PFSK-1 (cell line): Measurements from ENCODE around the gene SLC25A14.

Source experiments
- FOXP2 ChIP-seq: optimal IDR thresholded peaks from 2 replicates; pipeline ENCODE3; 2011; ENCODE audit warnings: borderline replicate concordance, control low read depth, inconsistent platforms; ENCODE audit not compliant: insufficient read depth; ENCODE audit errors: extremely low read length, extremely low read depth
- POLR2AphosphoS5 ChIP-seq: IDR thresholded peaks from 2 replicates; pipeline ENCODE4 v1.6.1; 2012; ENCODE audit warnings: low read depth, mild to moderate bottlenecking, control low read depth, low read length, moderate library complexity
- REST ChIP-seq, 2 experiments: IDR thresholded peaks; 2 replicates each; pipeline versions ENCODE4 v1.6.1 to v1.8.0; 2011 to 2012; ENCODE audit warnings: low read depth in 2 of 2, low read length in 2 of 2, control low read depth in 1 of 2, inconsistent platforms in 1 of 2, mild to moderate bottlenecking in 1 of 2, moderate library complexity in 1 of 2; ENCODE audit not compliant: insufficient read depth in 1 of 2
- SIN3A ChIP-seq: IDR thresholded peaks from 2 replicates; pipeline ENCODE4 v1.6.1; 2012; ENCODE audit warnings: mild to moderate bottlenecking, low read length, moderate library complexity, borderline replicate concordance; ENCODE audit not compliant: insufficient read depth
- TAF1 ChIP-seq: IDR thresholded peaks from 2 replicates; pipeline ENCODE4 v1.6.1; 2012; ENCODE audit warnings: low read length, control low read depth, borderline replicate concordance; ENCODE audit not compliant: insufficient read depth

Gene SLC25A14

GRCh38 chrX:130299279-130300009 lies 40.3 kb upstream of the SLC25A14 start:
- no peak for TF ChIP-seq TAF1

DNA sequence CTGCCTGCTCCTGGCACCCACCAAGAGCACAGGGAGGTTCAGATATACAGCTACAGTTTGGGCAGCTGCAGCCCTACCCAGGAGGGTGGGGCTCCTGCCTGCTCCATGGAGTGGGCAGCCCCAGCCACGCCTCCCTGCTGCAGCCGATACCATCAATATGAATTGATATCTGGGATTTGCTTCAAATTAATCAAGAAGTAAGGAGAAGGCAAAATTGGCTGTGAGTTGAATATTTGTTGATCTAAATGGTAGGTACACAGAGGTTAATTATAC lies 39.8 kb upstream of the SLC25A14 start:
- TF ChIP-seq FOXP2, result no peak
- no peak for TF ChIP-seq POLR2AphosphoS5
- no peak for TF ChIP-seq TAF1
- TF ChIP-seq SIN3A, result no peak
- TF ChIP-seq REST (IDR thresholded peaks at IDR 0.05; ENCODE audit: insufficient read depth in 1 of 2, low read depth in 2 of 2, low read length in 2 of 2), result no peak

- no peak for TF ChIP-seq FOXP2
- no peak for TF ChIP-seq POLR2AphosphoS5
- TF ChIP-seq TAF1, result no peak
- TF ChIP-seq REST (IDR thresholded peaks at IDR 0.05; ENCODE audit: insufficient read depth in 1 of 2, low read depth in 2 of 2, low read length in 2 of 2), result no peak
- TF ChIP-seq SIN3A, result no peak
Observed at GRCh38 chrX:130301405-130301804, 38.3 kb upstream of the SLC25A14 start.

DNA sequence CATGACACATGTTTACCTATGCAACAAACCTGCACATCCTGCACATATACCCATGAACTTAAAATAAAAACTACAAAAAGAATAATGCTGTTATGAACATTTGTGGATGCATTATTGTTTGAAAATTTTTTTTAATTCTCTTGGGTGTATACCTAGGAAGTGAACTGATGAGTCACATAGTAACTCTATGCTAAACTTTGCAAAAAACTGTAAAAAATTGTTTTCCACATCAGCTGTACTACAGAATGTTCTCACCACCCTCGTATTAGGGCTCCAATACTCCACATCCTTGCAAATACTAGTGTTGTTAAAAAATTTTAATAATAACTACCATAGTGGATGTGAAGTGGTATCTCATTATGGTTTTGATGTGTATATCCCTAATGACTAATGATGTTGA lies 37.7 kb upstream of the SLC25A14 start:
- TF ChIP-seq SIN3A (no peak), REST (IDR thresholded peaks at IDR 0.05; ENCODE audit: insufficient read depth in 1 of 2, low read depth in 2 of 2, low read length in 2 of 2) (no peak), TAF1 (no peak), POLR2AphosphoS5 (no peak), FOXP2 (no peak)

- TF ChIP-seq POLR2AphosphoS5, result no peak
- no peak for TF ChIP-seq FOXP2
- TF ChIP-seq REST (IDR thresholded peaks at IDR 0.05; ENCODE audit: insufficient read depth in 1 of 2, low read depth in 2 of 2, low read length in 2 of 2), result no peak
- no peak for TF ChIP-seq SIN3A
- no peak for TF ChIP-seq TAF1
Observed at GRCh38 chrX:130304587-130305368, 34.9 kb upstream of the SLC25A14 start.
